ENCODE results near the gene TOM1L1. TPM values are rescaled to one million over a fixed set of nuclear protein-coding genes. Genes with fewer than 3 reads are reported as not detected.

Gene TOM1L1
- total RNA-seq, 1 experiment from 2014 or later = 48.1 TPM

DNA sequence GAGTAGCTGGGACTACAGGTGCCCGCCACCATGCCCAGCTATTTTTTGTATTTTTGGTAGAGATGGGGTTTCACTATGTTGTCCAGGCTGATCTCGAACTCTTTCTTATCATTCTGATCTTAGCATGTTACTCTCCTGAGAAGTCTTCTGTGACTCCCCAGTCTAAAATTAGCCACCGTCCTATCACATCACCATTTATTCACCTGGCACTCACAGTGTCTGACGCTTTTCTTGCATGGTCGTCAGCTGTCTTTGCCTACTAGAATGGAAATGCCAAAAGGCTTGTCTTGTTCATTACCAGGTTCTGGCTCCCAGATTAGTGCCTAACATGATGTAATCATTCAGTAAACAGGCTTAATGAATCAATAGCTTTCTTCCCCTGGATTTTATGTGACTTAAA lies 23.8 kb downstream of the TOM1L1 start:
- H3K9me2 ChIP-seq (replicated peaks; ENCODE audit: low read length) = no peaks in the 10 kb centered on the region
- BruUV-seq (replicated peaks) = no TSS peak

GRCh38 chr17:54927525-54927924 lies 26.9 kb downstream of the TOM1L1 start:
- Histone ChIP-seq H3K9me2 (replicated peaks; ENCODE audit: low read length) (no peaks in the 10 kb centered on the region), H3K27me3 (ENCODE audit: low read length) (no peaks in the 10 kb centered on the region), H3K9me3 (ENCODE audit: low read length) (no peaks in the 10 kb centered on the region), H3K27ac (ENCODE audit: low read length) (no peak overlapping the region), H4K20me1 (ENCODE audit: low read length) (no peaks in the 10 kb centered on the region), H3K9ac (ENCODE audit: low read length) (no peak overlapping the region), H3K4me1 (ENCODE audit: insufficient read depth, low read length) (no peaks in the 10 kb centered on the region), H3K4me3 (ENCODE audit: low read length) (no peak overlapping the region), H3F3A (ENCODE audit: low read length, unreplicated experiment) (no peaks in the 10 kb centered on the region), H3K4me2 (ENCODE audit: low read length) (no peak overlapping the region), H3K36me3 (ENCODE audit: low read depth, low read length) (peaks cover 18% of the 10 kb centered on the region), H3K79me2 (ENCODE audit: low read length) (no peaks in the 10 kb centered on the region), H2AFZ (ENCODE audit: low read length) (no peak overlapping the region)
- CTCF ChIA-PET = no interaction called here
- POLR2A ChIA-PET (ENCODE audit: unreplicated experiment) = no interaction called here
- no TSS peak for BruUV-seq (replicated peaks)
- intact Hi-C loops (cut with micrococcal nuclease) = no loop called here
- no peak for ATAC-seq
- TF ChIP-seq, protein P1, sequence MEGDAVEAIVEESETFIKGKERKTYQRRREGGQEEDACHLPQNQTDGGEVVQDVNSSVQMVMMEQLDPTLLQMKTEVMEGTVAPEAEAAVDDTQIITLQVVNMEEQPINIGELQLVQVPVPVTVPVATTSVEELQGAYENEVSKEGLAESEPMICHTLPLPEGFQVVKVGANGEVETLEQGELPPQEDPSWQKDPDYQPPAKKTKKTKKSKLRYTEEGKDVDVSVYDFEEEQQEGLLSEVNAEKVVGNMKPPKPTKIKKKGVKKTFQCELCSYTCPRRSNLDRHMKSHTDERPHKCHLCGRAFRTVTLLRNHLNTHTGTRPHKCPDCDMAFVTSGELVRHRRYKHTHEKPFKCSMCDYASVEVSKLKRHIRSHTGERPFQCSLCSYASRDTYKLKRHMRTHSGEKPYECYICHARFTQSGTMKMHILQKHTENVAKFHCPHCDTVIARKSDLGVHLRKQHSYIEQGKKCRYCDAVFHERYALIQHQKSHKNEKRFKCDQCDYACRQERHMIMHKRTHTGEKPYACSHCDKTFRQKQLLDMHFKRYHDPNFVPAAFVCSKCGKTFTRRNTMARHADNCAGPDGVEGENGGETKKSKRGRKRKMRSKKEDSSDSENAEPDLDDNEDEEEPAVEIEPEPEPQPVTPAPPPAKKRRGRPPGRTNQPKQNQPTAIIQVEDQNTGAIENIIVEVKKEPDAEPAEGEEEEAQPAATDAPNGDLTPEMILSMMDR (conservative IDR thresholded peaks at IDR 0.05; ENCODE audit: low read depth, low read length) = no peak
- no peak for TF ChIP-seq EZH2phosphoT487 (IDR thresholded peaks at IDR 0.05; ENCODE audit: borderline replicate concordance, low read length)
- no peak for DNase-seq

More for the DNA sequence above, 23.8 kb downstream of the TOM1L1 start:
- Histone ChIP-seq H3K9me3 (ENCODE audit: low read length) (no peaks in the 10 kb centered on the region), H3K4me1 (ENCODE audit: insufficient read depth, low read length) (no peaks in the 10 kb centered on the region), H3K27me3 (ENCODE audit: low read length) (no peaks in the 10 kb centered on the region), H3K27ac (ENCODE audit: low read length) (no peak overlapping the region), H3K4me2 (ENCODE audit: low read length) (no peak overlapping the region), H3K79me2 (ENCODE audit: low read length) (no peaks in the 10 kb centered on the region), H3K36me3 (ENCODE audit: low read depth, low read length) (peaks cover 22% of the 10 kb centered on the region), H3F3A (ENCODE audit: low read length, unreplicated experiment) (no peaks in the 10 kb centered on the region), H3K9ac (ENCODE audit: low read length) (no peak overlapping the region), H3K4me3 (ENCODE audit: low read length) (no peak overlapping the region), H2AFZ (ENCODE audit: low read length) (no peak overlapping the region), H4K20me1 (ENCODE audit: low read length) (no peaks in the 10 kb centered on the region)
- no peak for ATAC-seq
- TF ChIP-seq EZH2phosphoT487 (IDR thresholded peaks at IDR 0.05; ENCODE audit: borderline replicate concordance, low read length) (no peak), EZH2 (IDR thresholded peaks at IDR 0.05; ENCODE audit: low read length, unreplicated experiment) (no peak)
- TF ChIP-seq, protein P1 (conservative IDR thresholded peaks at IDR 0.05; ENCODE audit: low read depth, low read length) = no peak
- POLR2A ChIA-PET (ENCODE audit: unreplicated experiment) = no interaction called here
- CTCF ChIA-PET = no interaction called here
- no peak for DNase-seq
- intact Hi-C loops (cut with micrococcal nuclease) = no loop called here

DNA sequence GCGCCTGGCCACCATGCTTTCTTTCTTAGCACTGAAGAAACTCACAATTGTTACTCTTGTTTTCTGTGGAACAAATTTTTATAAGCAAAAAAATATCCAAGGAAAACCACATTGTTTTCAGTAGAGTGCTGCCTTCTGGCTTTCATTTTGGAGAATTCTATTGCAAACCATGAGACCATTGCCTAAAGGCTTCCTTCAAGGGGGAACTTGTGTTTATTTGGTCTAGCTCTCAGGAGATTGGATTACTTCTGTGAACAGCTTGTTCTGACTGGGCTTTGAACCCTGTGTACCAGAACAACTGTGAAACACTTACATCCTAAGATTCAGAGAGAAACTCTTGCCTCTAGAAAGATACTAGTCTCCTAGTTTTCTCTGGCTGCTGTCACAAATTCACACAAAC lies 32.1 kb downstream of the TOM1L1 start:
- no peak for TF ChIP-seq EZH2phosphoT487 (IDR thresholded peaks at IDR 0.05; ENCODE audit: borderline replicate concordance, low read length)
- no peak for TF ChIP-seq EZH2 (IDR thresholded peaks at IDR 0.05; ENCODE audit: low read length, unreplicated experiment)
- TF ChIP-seq, protein P1 (conservative IDR thresholded peaks at IDR 0.05; ENCODE audit: low read depth, low read length) = no peak
- Histone ChIP-seq H3K27me3 (ENCODE audit: low read length) (no peaks in the 10 kb centered on the region), H3K36me3 (ENCODE audit: low read depth, low read length) (peaks cover 40% of the 10 kb centered on the region), H3K9me2 (replicated peaks; ENCODE audit: low read length) (no peaks in the 10 kb centered on the region), H3K9me3 (ENCODE audit: low read length) (no peaks in the 10 kb centered on the region), H3K4me1 (ENCODE audit: insufficient read depth, low read length) (peaks cover 13% of the 10 kb centered on the region), H3K4me3 (ENCODE audit: low read length) (no peak overlapping the region), H2AFZ (ENCODE audit: low read length) (no peak overlapping the region), H3F3A (ENCODE audit: low read length, unreplicated experiment) (no peaks in the 10 kb centered on the region), H3K79me2 (ENCODE audit: low read length) (no peaks in the 10 kb centered on the region), H4K20me1 (ENCODE audit: low read length) (no peaks in the 10 kb centered on the region), H3K4me2 (ENCODE audit: low read length) (no peak overlapping the region), H3K9ac (ENCODE audit: low read length) (no peak overlapping the region), H3K27ac (ENCODE audit: low read length) (no peak overlapping the region)
- no peak for DNase-seq
- intact Hi-C loops (cut with micrococcal nuclease) = no loop called here
- no peak for ATAC-seq
- ChIA-PET CTCF (no interaction called here), POLR2A (ENCODE audit: unreplicated experiment) (no interaction called here)
- no TSS peak for BruUV-seq (replicated peaks)

Measured in PC-3 (cell line).